Tibial artery (tissue), 4 donors: ENCODE measurements around the gene METTL16.
"Not testable (repeated sequence)": the region's sequence is repeated elsewhere in the genome, so short reads cannot be mapped to it uniquely, and the experiment has no call there.

Experiments used
- DNase-seq, 2 donors: peaks; one replicate each; pipeline ENCODE4 v3.0.0-alpha.2; 2019
- H3K27ac ChIP-seq, 2 donors: fragments of 200-600 bp; sonication (generic) in 1 of 2; 1 replicate in 1 of 2; 2 replicates in 1 of 2; pipeline ENCODE4 v1.5.1; 2018 to 2019; ENCODE audit warnings: mild to moderate bottlenecking in 1 of 2
- H3K27me3 ChIP-seq, 2 donors: fragments of 200-600 bp; sonication (generic) in 1 of 2; one replicate each; pipeline versions ENCODE4 v1.5.1 to v1.6.0; 2016 to 2019
- H3K36me3 ChIP-seq, 3 donors: fragments of 200-600 bp; sonication (generic) in 2 of 3; one replicate each; pipeline ENCODE4 v1.5.1; 2016 to 2019; ENCODE audit warnings: mild to moderate bottlenecking in 2 of 3
- H3K4me1 ChIP-seq, 4 donors: fragments of 200-600 bp; sonication (generic) in 2 of 4; 1 replicate in 3 of 4; 2 replicates in 1 of 4; pipeline ENCODE4 v1.5.1; 2016 to 2019
- H3K4me3 ChIP-seq, 2 donors: fragments of 200-600 bp; sonication (generic) in 1 of 2; 1 replicate in 1 of 2; 2 replicates in 1 of 2; pipeline ENCODE4 v1.5.1; 2018 to 2019; ENCODE audit warnings: mild to moderate bottlenecking in 2 of 2
- H3K9me3 ChIP-seq, 3 donors: fragments of 200-600 bp; sonication (generic) in 1 of 3; one replicate each; pipeline ENCODE4 v1.5.1; 2016 to 2019
- intact Hi-C: fragments of 100-400 bp; cut with DNase I; formaldehyde crosslinking; loops from one replicate; pipeline ENCODE4 v1.15.0; 2023; ENCODE audit warnings: low total_unique reads
- TF ChIP-seq, protein P1 (sequence below), 2 experiments: fragments of 200-600 bp in 1 of 2; fragments of 450-650 bp in 1 of 2; IDR thresholded peaks; one replicate each; pipeline ENCODE4 v1.5.1; 2017 to 2019; ENCODE audit warnings: antibody characterized with exemption in 2 of 2, mild to moderate bottlenecking in 1 of 2, moderate library complexity in 1 of 2

The METTL16 gene

DNA sequence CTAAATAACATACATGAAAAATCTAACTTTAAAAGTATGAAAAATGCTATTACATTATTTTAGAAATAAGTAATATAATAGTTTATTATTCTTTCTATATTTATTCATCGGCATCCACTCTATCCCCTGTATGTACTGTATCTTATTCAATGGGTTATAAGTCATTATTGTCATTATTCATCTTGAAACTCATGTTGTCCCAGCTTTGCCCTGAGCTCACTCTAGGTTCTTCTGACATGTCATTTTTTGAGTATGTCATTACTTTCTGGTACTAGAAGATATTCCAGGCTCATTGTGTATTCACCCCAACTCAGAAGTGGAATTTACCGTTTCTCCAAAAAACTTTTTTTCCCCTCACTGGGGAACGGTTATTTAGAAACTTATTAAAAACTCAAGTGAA is 57.8 kb downstream of the METTL16 start:
- intact Hi-C loops = no loop called here
- TF ChIP-seq, protein P1, sequence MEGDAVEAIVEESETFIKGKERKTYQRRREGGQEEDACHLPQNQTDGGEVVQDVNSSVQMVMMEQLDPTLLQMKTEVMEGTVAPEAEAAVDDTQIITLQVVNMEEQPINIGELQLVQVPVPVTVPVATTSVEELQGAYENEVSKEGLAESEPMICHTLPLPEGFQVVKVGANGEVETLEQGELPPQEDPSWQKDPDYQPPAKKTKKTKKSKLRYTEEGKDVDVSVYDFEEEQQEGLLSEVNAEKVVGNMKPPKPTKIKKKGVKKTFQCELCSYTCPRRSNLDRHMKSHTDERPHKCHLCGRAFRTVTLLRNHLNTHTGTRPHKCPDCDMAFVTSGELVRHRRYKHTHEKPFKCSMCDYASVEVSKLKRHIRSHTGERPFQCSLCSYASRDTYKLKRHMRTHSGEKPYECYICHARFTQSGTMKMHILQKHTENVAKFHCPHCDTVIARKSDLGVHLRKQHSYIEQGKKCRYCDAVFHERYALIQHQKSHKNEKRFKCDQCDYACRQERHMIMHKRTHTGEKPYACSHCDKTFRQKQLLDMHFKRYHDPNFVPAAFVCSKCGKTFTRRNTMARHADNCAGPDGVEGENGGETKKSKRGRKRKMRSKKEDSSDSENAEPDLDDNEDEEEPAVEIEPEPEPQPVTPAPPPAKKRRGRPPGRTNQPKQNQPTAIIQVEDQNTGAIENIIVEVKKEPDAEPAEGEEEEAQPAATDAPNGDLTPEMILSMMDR (IDR thresholded peaks at IDR 0.05) = no peak
- Histone ChIP-seq H3K27ac (no peak overlapping the region), H3K4me3 (no peak overlapping the region), H3K9me3 (no peaks in the 10 kb centered on the region), H3K27me3 (no peaks in the 10 kb centered on the region), H3K4me1 (no peaks in the 10 kb centered on the region), H3K36me3 (peaks cover 0 to 46% (median 20%) of the 10 kb centered on the region in 3 donors)
- no peak for DNase-seq

DNA sequence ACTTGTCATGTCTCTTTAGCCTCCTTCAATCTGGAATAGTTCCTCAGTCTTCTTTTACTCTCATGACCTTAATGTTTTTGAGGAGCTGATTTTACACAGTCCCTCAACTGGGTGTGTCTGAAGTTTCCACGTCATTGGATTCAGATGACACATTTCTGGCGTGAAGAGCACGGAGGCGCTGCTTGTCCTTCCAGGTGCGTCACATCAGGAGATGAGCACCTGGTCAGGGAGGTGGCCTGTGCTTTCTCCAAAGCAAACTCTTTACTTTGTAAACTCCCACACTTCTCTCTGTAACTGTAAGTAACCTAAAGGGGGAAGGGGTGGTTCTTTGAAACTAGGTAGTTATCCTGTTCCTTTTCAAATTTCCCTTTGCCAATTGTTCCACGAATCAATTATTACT is 58.4 kb downstream of the METTL16 start:
- Histone ChIP-seq H3K27me3 (no peaks in the 10 kb centered on the region), H3K9me3 (no peaks in the 10 kb centered on the region), H3K27ac (no peak overlapping the region), H3K4me1 (no peaks in the 10 kb centered on the region), H3K36me3 (peaks cover 0 to 41% (median 14%) of the 10 kb centered on the region in 3 donors), H3K4me3 (no peak overlapping the region)
- TF ChIP-seq, protein P1 (IDR thresholded peaks at IDR 0.05) = no peak
- no peak for DNase-seq
- intact Hi-C loops = no loop called here

DNA sequence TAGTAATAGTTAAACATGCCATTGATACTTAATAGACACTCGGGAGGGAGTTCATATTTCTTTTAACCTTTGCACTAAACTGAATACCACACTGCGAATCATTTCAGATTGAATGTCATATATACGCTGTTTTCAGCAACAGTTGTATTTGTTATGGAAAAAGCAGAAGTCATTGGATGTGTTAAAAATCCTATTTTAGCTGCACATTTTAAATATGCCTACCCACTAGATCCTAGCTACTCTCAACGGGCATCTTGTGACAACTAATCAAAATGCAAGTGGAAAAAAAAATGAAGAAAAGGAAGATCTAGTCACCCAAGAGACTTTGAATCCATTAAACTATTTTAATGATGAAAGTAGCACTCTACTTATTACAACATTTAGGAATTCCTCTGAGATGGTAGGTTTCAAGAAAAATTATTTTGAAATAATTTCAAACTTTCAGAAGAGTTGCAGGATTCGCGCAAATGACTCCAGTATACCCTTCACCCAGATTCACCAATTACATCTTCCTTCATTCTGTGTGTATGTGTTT is 59.4 kb downstream of the METTL16 start:
- no peaks in the 10 kb centered on the region for H3K27me3 ChIP-seq
- no peak for DNase-seq

DNA sequence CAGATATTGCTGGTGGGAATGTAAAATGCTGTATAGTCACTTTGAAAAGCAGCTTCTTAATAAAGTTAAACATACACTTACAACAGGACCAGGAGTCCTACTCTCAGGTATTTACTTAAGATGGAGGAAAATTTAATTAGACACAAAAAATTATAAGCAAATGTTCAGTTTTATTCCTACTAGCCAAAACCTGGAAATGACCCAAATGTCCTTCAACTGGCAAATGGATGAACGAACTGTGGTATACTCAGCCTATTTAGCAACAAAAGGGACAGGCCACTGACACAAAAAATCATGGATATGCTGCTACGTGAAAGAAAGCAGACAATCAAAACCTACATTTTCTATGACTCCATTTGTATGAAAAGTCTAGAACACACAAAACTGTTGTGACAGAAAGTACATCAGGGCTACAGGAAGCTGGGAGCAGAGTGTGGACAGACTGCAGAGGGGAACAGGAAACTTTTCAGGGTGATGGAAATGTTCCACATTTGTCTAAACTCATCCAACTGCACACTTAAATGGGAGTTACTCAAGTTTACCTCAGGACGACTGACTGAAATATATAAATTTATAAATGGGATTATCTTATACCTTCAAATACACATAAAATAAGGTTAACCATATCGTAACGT is 61.6 kb downstream of the METTL16 start:
- intact Hi-C loops = no loop called here
- no peak for DNase-seq
- Histone ChIP-seq H3K4me1 (no peaks in the 10 kb centered on the region), H3K27ac (no peak overlapping the region), H3K4me3 (no peak overlapping the region), H3K9me3 (no peaks in the 10 kb centered on the region), H3K36me3 (peaks cover 3 to 26% (median 6%) of the 10 kb centered on the region in 3 donors), H3K27me3 (no peaks in the 10 kb centered on the region)
- TF ChIP-seq, protein P1 (IDR thresholded peaks at IDR 0.05) = no peak

More for the DNA sequence above, 59.4 kb downstream of the METTL16 start:
- Histone ChIP-seq H3K9me3 (no peaks in the 10 kb centered on the region), H3K4me1 (no peaks in the 10 kb centered on the region), H3K36me3 (peaks cover 0 to 35% (median 7%) of the 10 kb centered on the region in 3 donors), H3K4me3 (no peak overlapping the region), H3K27ac (no peak overlapping the region)
- TF ChIP-seq, protein P1 (IDR thresholded peaks at IDR 0.05) = no peak
- intact Hi-C loops = no loop called here

DNA sequence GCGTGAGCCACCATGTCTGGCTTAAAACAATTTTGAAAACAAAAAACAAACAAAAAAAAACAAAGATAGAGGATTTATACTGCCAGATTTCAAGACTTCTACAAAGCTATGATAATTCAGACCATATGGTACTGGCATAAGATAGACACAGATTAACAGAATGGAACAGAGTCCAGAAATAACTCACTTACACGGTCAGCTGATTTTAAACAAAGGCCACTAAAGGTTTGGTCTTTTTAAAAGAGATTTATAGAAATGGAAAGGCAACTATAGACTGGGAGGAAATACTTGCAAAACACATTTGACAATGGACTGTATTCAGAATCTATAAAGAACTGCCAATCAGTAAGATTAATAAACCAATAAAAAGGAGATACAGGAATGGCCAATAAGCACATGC is 62.2 kb downstream of the METTL16 start:
- DNase-seq = no peak
- intact Hi-C loops = no loop called here
- Histone ChIP-seq H3K4me1 (no peaks in the 10 kb centered on the region), H3K27me3 (no peaks in the 10 kb centered on the region), H3K9me3 (no peaks in the 10 kb centered on the region), H3K4me3 (no peak overlapping the region), H3K36me3 (peaks cover 0 to 25% (median 10%) of the 10 kb centered on the region in 3 donors), H3K27ac (no peak overlapping the region)
- TF ChIP-seq, protein P1 (IDR thresholded peaks at IDR 0.05) = no peak

DNA sequence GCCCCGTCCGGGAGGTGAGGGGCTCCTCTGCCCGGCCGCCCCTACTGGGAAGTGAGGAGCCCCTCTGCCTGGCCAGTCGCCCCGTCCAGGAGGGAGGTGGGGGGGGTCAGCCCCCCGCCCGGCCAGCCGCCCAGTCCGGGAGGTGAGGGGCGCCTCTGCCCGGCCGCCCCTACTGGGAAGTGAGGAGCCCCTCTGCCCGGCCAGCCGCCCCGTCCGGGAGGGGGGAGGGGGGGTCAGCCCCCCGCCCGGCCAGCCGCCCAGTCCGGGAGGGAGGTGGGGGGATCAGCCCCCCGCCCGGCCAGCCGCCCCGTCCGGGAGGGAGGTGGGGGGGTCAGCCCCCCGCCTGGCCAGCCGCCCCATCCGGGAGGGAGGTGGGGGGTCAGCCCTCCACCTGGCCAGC is 64.2 kb downstream of the METTL16 start:
- not testable (repeated sequence) for H3K27ac ChIP-seq

More for the DNA sequence above, 64.2 kb downstream of the METTL16 start:
- intact Hi-C loops, H3K4me3 ChIP-seq, DNase-seq, H3K4me1 ChIP-seq, H3K27me3 ChIP-seq, H3K9me3 ChIP-seq: not testable (repeated sequence)
- peaks cover 0 to 12% (median 10%) of the 10 kb centered on the region in 3 donors for H3K36me3 ChIP-seq
